Central memory CD8-positive, alpha-beta T cell (primary cell): ENCODE results near the gene HMGCS1.
A peak's percentile ranks its signal among the peaks of the same experiment; 100 is the strongest.
"Not testable (repeated sequence)": the region's sequence is repeated elsewhere in the genome, so short reads cannot be mapped to it uniquely, and the experiment has no call there.

Experiments
- ATAC-seq: fragments of 150-1000 bp; cut with Tn5 transposase; replicated peaks from 2 replicates; pipeline ENCODE4 v1.10.0; 2022; ENCODE audit warnings: mild to moderate bottlenecking, moderate FRiP score, moderate number of reproducible peaks; ENCODE audit not compliant: poor library complexity, severe bottlenecking; ENCODE audit errors: extremely low read depth
- DNase-seq, 2 donors: peaks; one replicate each; pipeline ENCODE4 v3.0.0; 2021; ENCODE audit warnings: low spot score in 2 of 2
- H3K27ac Mint-ChIP-seq: one replicate; pipeline ENCODE4 v1.8.0; 2022; ENCODE audit warnings: low read depth, mild to moderate bottlenecking, moderate library complexity, mixed read lengths
- H3K27me3 Mint-ChIP-seq: one replicate; pipeline ENCODE4 v1.8.0; 2022; ENCODE audit warnings: mixed read lengths
- H3K36me3 Mint-ChIP-seq: one replicate; pipeline ENCODE4 v1.8.0; 2022; ENCODE audit warnings: mild to moderate bottlenecking, moderate library complexity, mixed read lengths; ENCODE audit not compliant: insufficient read depth
- H3K4me1 Mint-ChIP-seq: one replicate; pipeline ENCODE4 v1.8.0; 2022; ENCODE audit warnings: mixed read lengths
- H3K4me3 Mint-ChIP-seq: one replicate; pipeline ENCODE4 v1.8.0; 2022; ENCODE audit warnings: mild to moderate bottlenecking, moderate library complexity, mixed read lengths
- H3K9me3 Mint-ChIP-seq: one replicate; pipeline ENCODE4 v1.8.0; 2022; ENCODE audit warnings: mixed read lengths

The HMGCS1 gene

DNA sequence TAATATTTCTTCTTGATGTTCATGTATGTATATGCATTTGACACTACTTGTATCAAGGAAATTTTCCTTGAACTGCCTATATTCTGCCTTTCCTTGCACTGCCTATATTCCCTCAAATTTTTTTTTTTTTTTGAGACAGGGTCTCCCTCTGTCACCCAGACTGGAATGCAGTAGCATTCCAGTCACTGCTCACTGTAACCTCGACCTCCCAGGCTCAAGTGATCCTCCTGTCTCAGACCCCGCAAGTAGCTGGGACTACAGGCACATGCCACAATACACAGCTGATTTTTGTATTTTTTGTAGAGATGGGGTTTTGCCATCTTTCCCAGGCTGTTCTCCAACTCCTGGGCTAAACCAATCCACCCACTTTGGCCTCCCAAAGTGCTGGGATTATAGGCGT lies 4.1 kb downstream of the HMGCS1 start:
- Mint-ChIP-seq H3K9me3 (no peaks in the 10 kb centered on the region), H3K27ac (no peak overlapping the region), H3K36me3 (peaks cover 15% of the 10 kb centered on the region), H3K4me3 (no peak overlapping the region), H3K27me3 (no peaks in the 10 kb centered on the region), H3K4me1 (peaks cover 42% of the 10 kb centered on the region)
- ATAC-seq (no peak), DNase-seq (no peak)

DNA sequence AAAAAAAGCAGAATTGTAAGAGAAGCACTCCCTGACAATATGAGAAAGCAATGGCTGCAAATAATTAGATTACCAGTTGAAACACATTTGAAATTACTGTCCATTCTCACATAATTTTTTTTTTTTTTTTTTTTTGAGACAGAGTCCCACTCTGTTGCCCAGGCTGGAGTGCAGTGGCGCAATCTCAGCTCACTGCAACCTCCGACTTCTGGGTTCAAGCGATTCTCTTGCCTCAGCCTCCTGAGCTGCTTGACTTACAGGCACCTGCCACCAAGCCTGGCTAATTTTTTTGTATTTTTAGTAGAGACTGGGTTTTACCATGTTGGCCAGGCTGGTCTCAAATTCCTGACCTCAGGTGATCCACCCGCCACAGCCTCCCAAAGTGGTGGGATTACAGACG lies 6.3 kb downstream of the HMGCS1 start:
- H3K27ac Mint-ChIP-seq, result peak overlapping the region; percentile 19
- H3K36me3 Mint-ChIP-seq, DNase-seq, H3K4me3 Mint-ChIP-seq, ATAC-seq, H3K27me3 Mint-ChIP-seq, H3K9me3 Mint-ChIP-seq: not testable (repeated sequence)
- peaks cover 39% of the 10 kb centered on the region for H3K4me1 Mint-ChIP-seq

DNA sequence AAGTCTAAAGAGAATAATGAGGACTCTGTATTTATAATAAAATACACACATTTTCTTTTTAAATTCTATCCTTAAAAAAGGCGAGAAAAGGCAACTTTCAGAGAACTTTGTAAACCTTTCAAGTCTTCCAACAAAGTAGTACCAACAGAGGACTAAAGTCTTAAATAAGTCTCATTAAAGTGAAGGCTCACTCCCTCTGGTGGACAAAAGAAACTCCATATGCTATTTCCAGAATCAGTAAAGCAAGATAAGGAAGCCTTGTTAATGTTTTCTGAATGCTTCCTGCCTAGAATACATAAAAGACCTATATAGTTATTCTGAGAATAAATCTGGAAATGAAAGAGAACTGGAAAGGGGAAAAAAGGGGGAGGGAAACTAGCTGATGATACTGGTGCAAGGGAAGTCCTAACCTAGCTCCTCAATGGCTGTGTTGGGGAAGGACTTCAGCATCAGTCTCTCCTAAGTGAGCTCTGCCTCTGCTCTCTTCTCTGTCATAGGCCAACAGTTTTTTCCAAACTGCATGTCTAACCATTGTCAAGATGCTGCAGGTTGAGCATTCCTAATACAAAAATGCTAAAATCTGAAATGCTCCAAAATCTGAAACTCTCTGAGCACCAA lies 7.2 kb downstream of the HMGCS1 start:
- H3K4me3 Mint-ChIP-seq, result no peak overlapping the region
- H3K27ac Mint-ChIP-seq, result no peak overlapping the region
- H3K4me1 Mint-ChIP-seq, result peaks cover 45% of the 10 kb centered on the region
- ATAC-seq, result peak; percentile 68
- no peaks in the 10 kb centered on the region for H3K9me3 Mint-ChIP-seq
- peaks cover 1% of the 10 kb centered on the region for H3K36me3 Mint-ChIP-seq
- no peak for DNase-seq
- H3K27me3 Mint-ChIP-seq, result no peaks in the 10 kb centered on the region

GRCh38 chr5:43304525-43304924 lies 8.7 kb downstream of the HMGCS1 start:
- peaks cover 49% of the 10 kb centered on the region for H3K4me1 Mint-ChIP-seq
- H3K36me3 Mint-ChIP-seq, result peaks cover 1% of the 10 kb centered on the region
- no peak for DNase-seq
- H3K27ac Mint-ChIP-seq, result no peak overlapping the region
- H3K9me3 Mint-ChIP-seq, result no peaks in the 10 kb centered on the region
- H3K27me3 Mint-ChIP-seq, result no peaks in the 10 kb centered on the region
- no peak for ATAC-seq
- H3K4me3 Mint-ChIP-seq, result peak overlapping the region; percentile 37

- Mint-ChIP-seq H3K36me3 (peaks cover 9% of the 10 kb centered on the region), H3K27ac (no peak overlapping the region), H3K9me3 (no peaks in the 10 kb centered on the region), H3K27me3 (no peaks in the 10 kb centered on the region), H3K4me1 (peaks cover 43% of the 10 kb centered on the region), H3K4me3 (no peak overlapping the region)
- ATAC-seq (no peak), DNase-seq (no peak)
Observed at GRCh38 chr5:43303242-43303641, 10.0 kb downstream of the HMGCS1 start.

- Mint-ChIP-seq H3K9me3 (no peaks in the 10 kb centered on the region), H3K27ac (peak overlapping the region; percentile 16), H3K36me3 (peaks cover 15% of the 10 kb centered on the region), H3K4me3 (no peak overlapping the region), H3K27me3 (no peaks in the 10 kb centered on the region), H3K4me1 (peaks cover 43% of the 10 kb centered on the region)
- no peak for DNase-seq
- no peak for ATAC-seq
Observed at GRCh38 chr5:43302481-43302880, 10.7 kb downstream of the HMGCS1 start.

DNA sequence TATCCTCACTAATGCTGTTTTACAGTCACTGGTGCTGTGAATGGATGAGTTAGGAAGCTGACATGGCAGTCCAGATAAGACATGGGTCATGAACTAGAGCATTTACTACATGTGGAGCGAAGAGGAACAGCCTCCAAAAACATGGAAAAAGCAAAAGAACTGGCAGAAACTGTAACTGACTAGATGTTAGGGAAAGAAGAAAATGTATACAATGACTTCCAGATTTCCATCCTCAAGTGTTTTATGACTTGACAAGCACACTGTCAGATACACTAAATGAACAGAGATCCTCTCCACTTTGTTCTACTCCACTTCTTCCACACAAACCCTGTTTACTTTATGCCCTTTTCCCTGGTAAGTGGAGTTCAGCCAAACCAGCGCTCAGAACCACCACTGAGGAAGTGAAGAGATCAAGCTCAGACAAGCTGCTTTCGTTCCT lies 11.5 kb downstream of the HMGCS1 start:
- DNase-seq, result no peak
- no peaks in the 10 kb centered on the region for H3K27me3 Mint-ChIP-seq
- no peak for ATAC-seq
- H3K4me3 Mint-ChIP-seq, result no peak overlapping the region
- peaks cover 43% of the 10 kb centered on the region for H3K4me1 Mint-ChIP-seq
- H3K27ac Mint-ChIP-seq, result no peak overlapping the region
- peaks cover 24% of the 10 kb centered on the region for H3K36me3 Mint-ChIP-seq
- H3K9me3 Mint-ChIP-seq, result no peaks in the 10 kb centered on the region

- Mint-ChIP-seq H3K4me1 (peaks cover 38% of the 10 kb centered on the region), H3K4me3 (no peak overlapping the region), H3K27ac (no peak overlapping the region), H3K36me3 (peaks cover 37% of the 10 kb centered on the region), H3K27me3 (no peaks in the 10 kb centered on the region), H3K9me3 (no peaks in the 10 kb centered on the region)
- no peak for DNase-seq
- ATAC-seq, result no peak
Observed at GRCh38 chr5:43300112-43300511, 13.1 kb downstream of the HMGCS1 start.

GRCh38 chr5:43298443-43298842 lies 14.8 kb downstream of the HMGCS1 start:
- ATAC-seq, result no peak
- H3K27me3 Mint-ChIP-seq, result no peaks in the 10 kb centered on the region
- peaks cover 24% of the 10 kb centered on the region for H3K4me1 Mint-ChIP-seq
- peaks cover 48% of the 10 kb centered on the region for H3K36me3 Mint-ChIP-seq
- DNase-seq, result no peak
- H3K27ac Mint-ChIP-seq, result no peak overlapping the region
- H3K4me3 Mint-ChIP-seq, result no peak overlapping the region
- no peaks in the 10 kb centered on the region for H3K9me3 Mint-ChIP-seq

DNA sequence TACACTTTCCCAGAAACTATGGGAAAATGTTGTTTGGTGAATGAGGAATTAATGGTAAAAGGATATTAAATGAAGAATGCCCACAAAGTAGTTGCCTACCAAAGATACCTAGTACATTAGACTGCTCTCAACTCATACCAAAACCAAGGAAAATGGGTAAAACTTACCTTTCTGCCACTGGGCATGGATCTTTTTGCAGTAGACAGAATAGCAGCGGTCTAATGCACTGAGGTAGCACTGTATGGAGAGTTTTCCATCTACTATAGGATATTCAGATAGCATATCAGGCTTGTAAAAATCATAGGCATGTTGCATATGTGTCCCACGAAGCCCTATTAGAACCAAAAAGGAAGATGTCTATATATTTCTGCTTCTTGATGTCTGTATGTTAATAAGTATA lies 16.4 kb downstream of the HMGCS1 start:
- Mint-ChIP-seq H3K36me3 (peaks cover 60% of the 10 kb centered on the region), H3K9me3 (no peaks in the 10 kb centered on the region), H3K4me3 (no peak overlapping the region), H3K4me1 (peaks cover 12% of the 10 kb centered on the region), H3K27me3 (no peaks in the 10 kb centered on the region), H3K27ac (no peak overlapping the region)
- no peak for DNase-seq
- no peak for ATAC-seq

DNA sequence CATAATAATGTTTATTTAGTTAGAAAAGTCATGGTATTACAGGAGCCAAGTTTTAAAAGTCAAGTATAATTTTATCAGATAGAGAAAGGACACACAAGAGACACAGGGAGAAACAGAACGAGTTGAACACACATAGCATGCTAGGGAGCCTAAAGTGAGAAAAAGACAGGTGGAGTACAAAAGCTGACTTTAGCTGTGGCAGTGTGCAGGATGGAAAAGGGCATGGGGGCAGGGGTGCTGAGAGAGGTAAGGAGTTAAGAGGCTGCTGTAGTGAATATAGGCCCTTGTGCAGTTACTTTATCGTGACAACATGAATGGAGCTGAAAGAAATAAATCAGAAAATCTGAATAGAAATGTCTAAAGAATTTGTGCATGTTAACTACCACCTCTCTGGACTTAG lies 18.0 kb downstream of the HMGCS1 start:
- Mint-ChIP-seq H3K4me1 (no peaks in the 10 kb centered on the region), H3K27me3 (no peaks in the 10 kb centered on the region), H3K36me3 (peaks cover 70% of the 10 kb centered on the region), H3K9me3 (no peaks in the 10 kb centered on the region), H3K4me3 (no peak overlapping the region), H3K27ac (peak overlapping the region; percentile 13)
- DNase-seq (no peak), ATAC-seq (no peak)

- H3K9me3 Mint-ChIP-seq, result no peaks in the 10 kb centered on the region
- no peaks in the 10 kb centered on the region for H3K4me1 Mint-ChIP-seq
- H3K36me3 Mint-ChIP-seq, result peaks cover 69% of the 10 kb centered on the region
Observed at GRCh38 chr5:43294226-43294625, 19.0 kb downstream of the HMGCS1 start.

DNA sequence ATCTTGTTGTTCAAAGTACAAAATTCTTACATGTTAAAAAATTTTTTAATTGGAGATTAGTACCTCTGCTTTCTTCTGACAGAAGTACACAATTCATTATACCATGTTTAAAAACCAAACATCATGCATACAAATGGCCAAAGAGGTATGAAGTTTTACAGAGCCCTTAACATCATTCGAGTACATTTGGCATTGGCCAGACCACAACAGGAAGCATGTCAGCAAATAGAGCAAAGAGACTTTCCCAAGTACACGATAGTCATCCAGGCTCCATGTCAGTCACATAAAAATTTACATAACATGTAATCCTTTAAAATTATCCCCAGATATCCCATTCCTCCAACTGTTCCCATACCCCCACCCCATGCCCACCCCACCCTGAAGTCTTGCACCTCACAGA lies 22.5 kb downstream of the HMGCS1 start:
- H3K27me3 Mint-ChIP-seq, result no peaks in the 10 kb centered on the region
- DNase-seq, result no peak
- no peaks in the 10 kb centered on the region for H3K9me3 Mint-ChIP-seq
- H3K4me1 Mint-ChIP-seq, result no peaks in the 10 kb centered on the region
- ATAC-seq, result no peak
- no peak overlapping the region for H3K27ac Mint-ChIP-seq
- H3K4me3 Mint-ChIP-seq, result no peak overlapping the region
- H3K36me3 Mint-ChIP-seq, result peaks cover 41% of the 10 kb centered on the region

More at GRCh38 chr5:43294226-43294625, 19.0 kb downstream of the HMGCS1 start:
- ATAC-seq (no peak), DNase-seq (no peak)
- H3K27me3 Mint-ChIP-seq, result no peaks in the 10 kb centered on the region
- peak overlapping the region; percentile 13 for H3K27ac Mint-ChIP-seq
- no peak overlapping the region for H3K4me3 Mint-ChIP-seq
